HEK293 (cell line): Measurements from ENCODE around the gene SLC8A3.

Source experiments
- CTCF ChIA-PET: fragments of 350-600 bp; formaldehyde crosslinking; extraction: SDS; loops from one replicate; lab custom pipeline; 2021; ENCODE audit warnings: antibody characterized with exemption; lab: Yijun Ruan, JAX
- POLR2A ChIA-PET: fragments of 300-600 bp; formaldehyde crosslinking; extraction: SDS; loops from one replicate; lab custom pipeline; 2020; ENCODE audit warnings: antibody characterized with exemption, inconsistent platforms; lab: Yijun Ruan, JAX
- H3K27ac ChIP-seq: fragments of 200-500 bp; sonication (Bioruptor generic); 2 replicates; pipeline ENCODE4 v1.5.1; 2014; ENCODE audit warnings: low read depth, low read length, control low read depth, inconsistent platforms; ENCODE audit errors: extremely low read depth
- H3K36me3 ChIP-seq, 2 experiments: fragments of 200-500 bp in 1 of 2; sonication (Bioruptor generic) in 1 of 2; 1 replicate in 1 of 2; 2 replicates in 1 of 2; pipeline ENCODE4 v1.5.1; 2014 to 2017; ENCODE audit warnings: inconsistent platforms in 2 of 2, low read length in 2 of 2; ENCODE audit not compliant: control insufficient read depth in 2 of 2, insufficient read depth in 1 of 2
- H3K4me1 ChIP-seq: fragments of 200-500 bp; sonication (Bioruptor generic); 2 replicates; pipeline ENCODE4 v1.5.1; 2014; ENCODE audit warnings: mild to moderate bottlenecking, low read length, inconsistent platforms; ENCODE audit not compliant: control insufficient read depth, insufficient read depth
- H3K4me3 ChIP-seq: 2 replicates; pipeline ENCODE4 v1.5.1; 2011; ENCODE audit warnings: low read depth, mild to moderate bottlenecking, control low read depth, low read length, moderate library complexity
- H3K9me3 ChIP-seq: fragments of 200-500 bp; sonication (Bioruptor generic); 2 replicates; pipeline ENCODE4 v1.5.1; 2014; ENCODE audit warnings: low read depth, low read length, inconsistent platforms; ENCODE audit not compliant: control insufficient read depth, insufficient read depth
- GFI1B ChIP-seq: fragments of 450-650 bp; formaldehyde crosslinking; IDR thresholded peaks from 2 replicates; pipeline ENCODE4 v1.5.1; 2016; ENCODE audit warnings: missing biosample characterization, missing genetic modification characterization
- GLI2 ChIP-seq: fragments of 450-650 bp; formaldehyde crosslinking; IDR thresholded peaks from 2 replicates; pipeline ENCODE4; 2017; ENCODE audit warnings: missing biosample characterization, missing genetic modification characterization, low read depth, borderline replicate concordance
- HOXD13 ChIP-seq: sonication (generic); formaldehyde crosslinking; IDR thresholded peaks from 2 replicates; pipeline ENCODE4 v1.8.0; 2022; ENCODE audit warnings: missing genetic modification reagents, borderline replicate concordance
- KLF8 ChIP-seq: fragments of 450-650 bp; formaldehyde crosslinking; IDR thresholded peaks from 2 replicates; pipeline ENCODE4 v1.5.1; 2016; ENCODE audit warnings: missing biosample characterization, missing genetic modification characterization
- MZF1 ChIP-seq: fragments of 450-650 bp; formaldehyde crosslinking; IDR thresholded peaks from 2 replicates; pipeline ENCODE4 v1.5.1; 2017; ENCODE audit warnings: missing biosample characterization, missing genetic modification characterization, borderline replicate concordance
- OVOL3 ChIP-seq: fragments of 450-650 bp; formaldehyde crosslinking; IDR thresholded peaks from 2 replicates; pipeline ENCODE4 v1.5.1; 2016; ENCODE audit warnings: missing biosample characterization, missing genetic modification characterization
- RBAK ChIP-seq: fragments of 450-650 bp; formaldehyde crosslinking; IDR thresholded peaks from 2 replicates; pipeline ENCODE4 v1.5.1; 2016; ENCODE audit warnings: missing biosample characterization, missing genetic modification characterization
- SP3 ChIP-seq: fragments of 450-650 bp; formaldehyde crosslinking; IDR thresholded peaks from 2 replicates; pipeline ENCODE4 v1.5.1; 2016; ENCODE audit warnings: missing biosample characterization, missing genetic modification characterization
- TRIM28 ChIP-seq: IDR thresholded peaks from 2 replicates; pipeline ENCODE4 v1.6.1; 2011; ENCODE audit warnings: low read length, control low read depth, borderline replicate concordance
- ZFP3 ChIP-seq: fragments of 450-650 bp; formaldehyde crosslinking; IDR thresholded peaks from 2 replicates; pipeline ENCODE4 v1.5.1; 2016; ENCODE audit warnings: low read depth, missing biosample characterization, missing genetic modification characterization
- ZNF169 ChIP-seq: fragments of 450-650 bp; formaldehyde crosslinking; IDR thresholded peaks from 2 replicates; pipeline ENCODE4 v1.5.1; 2016; ENCODE audit warnings: missing biosample characterization, missing genetic modification characterization
- ZNF223 ChIP-seq: fragments of 450-650 bp; formaldehyde crosslinking; IDR thresholded peaks from 2 replicates; pipeline ENCODE4 v1.5.1; 2016; ENCODE audit warnings: missing biosample characterization, missing genetic modification characterization
- ZNF248 ChIP-seq: fragments of 450-650 bp; formaldehyde crosslinking; IDR thresholded peaks from 2 replicates; pipeline ENCODE4 v1.5.1; 2017; ENCODE audit warnings: missing biosample characterization, missing genetic modification characterization
- ZNF354C ChIP-seq: fragments of 450-650 bp; formaldehyde crosslinking; IDR thresholded peaks from 2 replicates; pipeline ENCODE4 v1.5.1; 2016; ENCODE audit warnings: missing biosample characterization, missing genetic modification characterization, low read depth, borderline replicate concordance
- ZNF555 ChIP-seq: fragments of 450-650 bp; formaldehyde crosslinking; conservative IDR thresholded peaks from 2 replicates; pipeline ENCODE4 v1.5.1; 2017; ENCODE audit warnings: missing biosample characterization, mild to moderate bottlenecking, missing genetic modification characterization, inconsistent platforms
- ZNF558 ChIP-seq: fragments of 450-650 bp; formaldehyde crosslinking; IDR thresholded peaks from 2 replicates; pipeline ENCODE4 v1.5.1; 2016; ENCODE audit warnings: missing biosample characterization, missing genetic modification characterization
- ZNF596 ChIP-seq: fragments of 450-650 bp; IDR thresholded peaks from 2 replicates; pipeline ENCODE4 v1.5.0; 2018; ENCODE audit warnings: missing biosample characterization, mild to moderate bottlenecking, missing genetic modification characterization, moderate library complexity
- ZNF621 ChIP-seq: fragments of 450-650 bp; formaldehyde crosslinking; IDR thresholded peaks from 2 replicates; pipeline ENCODE4 v1.5.1; 2017; ENCODE audit warnings: missing biosample characterization, missing genetic modification characterization
- ZNF670 ChIP-seq: fragments of 450-650 bp; formaldehyde crosslinking; IDR thresholded peaks from 2 replicates; pipeline ENCODE4 v1.5.1; 2016; ENCODE audit warnings: missing biosample characterization, missing genetic modification characterization, low read depth
- ZNF701 ChIP-seq: fragments of 450-650 bp; formaldehyde crosslinking; IDR thresholded peaks from 2 replicates; pipeline ENCODE4 v1.5.1; 2016; ENCODE audit warnings: missing biosample characterization, missing genetic modification characterization
- ZNF776 ChIP-seq: fragments of 450-650 bp; formaldehyde crosslinking; IDR thresholded peaks from 2 replicates; pipeline ENCODE4 v1.5.0; 2017; ENCODE audit warnings: missing biosample characterization, missing genetic modification characterization, borderline replicate concordance
- TF ChIP-seq, protein P1 (sequence below): fragments of 450-650 bp; formaldehyde crosslinking; IDR thresholded peaks from 2 replicates; pipeline ENCODE4 v1.5.1; 2016; ENCODE audit warnings: missing biosample characterization, missing genetic modification characterization
- TF ChIP-seq, protein P2 (sequence below): fragments of 450-650 bp; formaldehyde crosslinking; IDR thresholded peaks from 2 replicates; pipeline ENCODE4 v1.5.1; 2016; ENCODE audit warnings: missing biosample characterization, missing genetic modification characterization

SLC8A3 gene

DNA sequence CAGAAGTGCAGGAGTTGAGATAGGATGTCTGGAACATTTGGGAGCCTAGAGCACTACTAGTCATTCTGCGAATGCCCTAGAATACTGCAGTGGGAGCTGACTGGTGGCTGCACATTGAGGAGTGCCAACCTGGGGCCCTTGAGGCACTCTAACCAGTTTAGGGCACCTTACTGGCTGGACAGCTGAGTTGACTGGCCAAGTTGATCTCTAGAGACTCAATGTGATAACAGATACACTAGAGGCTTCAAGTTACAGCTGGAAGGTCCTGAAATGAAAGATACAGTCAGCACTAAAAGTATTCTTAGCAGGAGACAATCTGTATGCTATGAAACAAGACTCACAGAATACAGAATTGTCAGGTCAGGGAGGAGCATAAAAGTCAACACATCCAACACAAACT is 8.0 kb downstream of the SLC8A3 start:
- Histone ChIP-seq H3K36me3 (no peaks in the 10 kb centered on the region), H3K9me3 (no peaks in the 10 kb centered on the region), H3K27ac (no peak overlapping the region), H3K4me3 (no peak overlapping the region), H3K4me1 (no peaks in the 10 kb centered on the region)
- ChIA-PET POLR2A (no interaction called here), CTCF (no interaction called here)
- no peak for TF ChIP-seq KLF8 (tag by site-specific recombination)
- TF ChIP-seq TRIM28: no peak
- no peak for TF ChIP-seq ZNF596 (tag by site-specific recombination)
- TF ChIP-seq, protein P1, sequence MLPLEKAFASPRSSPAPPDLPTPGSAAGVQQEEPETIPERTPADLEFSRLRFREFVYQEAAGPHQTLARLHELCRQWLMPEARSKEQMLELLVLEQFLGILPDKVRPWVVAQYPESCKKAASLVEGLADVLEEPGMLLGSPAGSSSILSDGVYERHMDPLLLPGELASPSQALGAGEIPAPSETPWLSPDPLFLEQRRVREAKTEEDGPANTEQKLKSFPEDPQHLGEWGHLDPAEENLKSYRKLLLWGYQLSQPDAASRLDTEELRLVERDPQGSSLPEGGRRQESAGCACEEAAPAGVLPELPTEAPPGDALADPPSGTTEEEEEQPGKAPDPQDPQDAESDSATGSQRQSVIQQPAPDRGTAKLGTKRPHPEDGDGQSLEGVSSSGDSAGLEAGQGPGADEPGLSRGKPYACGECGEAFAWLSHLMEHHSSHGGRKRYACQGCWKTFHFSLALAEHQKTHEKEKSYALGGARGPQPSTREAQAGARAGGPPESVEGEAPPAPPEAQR (tag by site-specific recombination): no peak
- TF ChIP-seq GFI1B (tag by site-specific recombination): no peak
- no peak for TF ChIP-seq ZNF558 (tag by site-specific recombination)
- TF ChIP-seq GLI2 (tag by site-specific recombination): no peak

DNA sequence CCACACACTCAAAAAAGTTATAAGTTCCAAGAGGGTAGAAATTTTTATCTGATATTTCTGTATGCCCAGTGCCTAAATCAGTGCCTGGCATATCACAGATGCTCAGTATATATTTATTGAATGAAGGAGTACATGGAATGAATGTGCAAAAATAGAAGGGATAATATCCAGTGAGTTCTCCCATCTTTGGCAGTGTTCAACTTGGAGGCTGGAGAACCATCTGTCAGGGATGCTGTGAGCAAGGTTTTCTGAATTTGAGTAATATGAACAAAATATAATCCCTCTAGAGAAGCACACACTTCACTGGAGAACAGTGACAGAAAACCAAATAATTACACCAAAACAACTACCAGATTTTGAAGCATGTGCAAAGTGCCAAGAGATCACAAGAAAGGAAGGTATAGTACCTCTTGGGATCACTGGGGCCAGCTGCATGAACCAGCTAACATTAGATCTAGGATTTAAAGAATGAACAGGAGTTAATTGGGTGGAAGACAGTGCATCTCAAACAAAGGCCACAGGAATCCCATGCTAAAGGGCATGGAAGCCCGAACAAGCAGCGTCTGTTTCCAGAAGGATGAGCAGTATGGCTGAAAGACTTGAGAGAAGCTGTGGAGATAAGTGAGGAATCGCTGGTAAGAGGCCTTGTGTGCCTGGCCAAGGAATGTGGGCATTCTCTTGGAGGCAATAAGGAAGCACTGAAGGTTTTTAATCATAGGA is 11.5 kb downstream of the SLC8A3 start:
- no peaks in the 10 kb centered on the region for H3K4me1 ChIP-seq
- no peaks in the 10 kb centered on the region for H3K36me3 ChIP-seq
- TF ChIP-seq, protein P2, sequence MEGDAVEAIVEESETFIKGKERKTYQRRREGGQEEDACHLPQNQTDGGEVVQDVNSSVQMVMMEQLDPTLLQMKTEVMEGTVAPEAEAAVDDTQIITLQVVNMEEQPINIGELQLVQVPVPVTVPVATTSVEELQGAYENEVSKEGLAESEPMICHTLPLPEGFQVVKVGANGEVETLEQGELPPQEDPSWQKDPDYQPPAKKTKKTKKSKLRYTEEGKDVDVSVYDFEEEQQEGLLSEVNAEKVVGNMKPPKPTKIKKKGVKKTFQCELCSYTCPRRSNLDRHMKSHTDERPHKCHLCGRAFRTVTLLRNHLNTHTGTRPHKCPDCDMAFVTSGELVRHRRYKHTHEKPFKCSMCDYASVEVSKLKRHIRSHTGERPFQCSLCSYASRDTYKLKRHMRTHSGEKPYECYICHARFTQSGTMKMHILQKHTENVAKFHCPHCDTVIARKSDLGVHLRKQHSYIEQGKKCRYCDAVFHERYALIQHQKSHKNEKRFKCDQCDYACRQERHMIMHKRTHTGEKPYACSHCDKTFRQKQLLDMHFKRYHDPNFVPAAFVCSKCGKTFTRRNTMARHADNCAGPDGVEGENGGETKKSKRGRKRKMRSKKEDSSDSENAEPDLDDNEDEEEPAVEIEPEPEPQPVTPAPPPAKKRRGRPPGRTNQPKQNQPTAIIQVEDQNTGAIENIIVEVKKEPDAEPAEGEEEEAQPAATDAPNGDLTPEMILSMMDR (tag by site-specific recombination): no peak
- TF ChIP-seq ZNF701 (tag by site-specific recombination) (no peak), ZNF169 (tag by site-specific recombination) (no peak), ZNF621 (tag by site-specific recombination) (no peak), ZNF555 (no peak), HOXD13 (CRISPR knock-in tag) (no peak), ZNF776 (tag by site-specific recombination) (no peak), OVOL3 (no peak), MZF1 (tag by site-specific recombination) (no peak)
- no peak overlapping the region for H3K27ac ChIP-seq
- H3K9me3 ChIP-seq: no peaks in the 10 kb centered on the region
- ChIA-PET CTCF (no interaction called here), POLR2A (no interaction called here)
- H3K4me3 ChIP-seq: no peak overlapping the region

DNA sequence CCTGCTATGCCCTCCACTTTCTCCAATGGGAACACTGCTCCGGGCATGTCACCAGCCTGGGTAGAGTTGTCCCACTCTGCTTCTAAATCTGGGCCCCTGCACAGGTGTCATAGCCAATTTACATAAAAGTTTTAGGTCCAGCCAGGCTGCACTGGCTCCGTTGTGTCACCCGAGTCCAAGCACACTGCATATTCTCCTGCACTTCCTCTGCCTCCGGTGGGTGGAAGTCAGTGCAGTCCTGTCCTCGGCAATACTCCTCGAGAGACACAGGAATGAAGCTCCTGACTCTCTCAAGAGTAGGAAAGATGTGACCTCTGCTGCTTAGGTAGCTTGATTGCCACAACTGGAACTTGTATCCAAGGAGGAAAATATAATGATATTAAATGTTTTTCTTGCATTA is 15.2 kb downstream of the SLC8A3 start:
- Histone ChIP-seq H3K9me3 (no peaks in the 10 kb centered on the region), H3K27ac (no peak overlapping the region), H3K4me1 (no peaks in the 10 kb centered on the region), H3K4me3 (no peak overlapping the region), H3K36me3 (no peaks in the 10 kb centered on the region)
- no peak for TF ChIP-seq ZNF248 (tag by site-specific recombination)
- TF ChIP-seq SP3 (tag by site-specific recombination): no peak
- no peak for TF ChIP-seq ZFP3
- TF ChIP-seq ZNF670 (tag by site-specific recombination): no peak
- no peak for TF ChIP-seq ZNF223 (tag by site-specific recombination)
- no peak for TF ChIP-seq RBAK (tag by site-specific recombination)
- TF ChIP-seq ZNF354C (tag by site-specific recombination): no peak
- POLR2A ChIA-PET: no interaction called here
- CTCF ChIA-PET: interaction anchor here (0.6 kb wide), 1 partner anchor 120 kb away, joined by 3 read pairs; no protein-coding TSS in a partner anchor
